IMR-90 (cell line): ENCODE data around the gene BRD3. TPM values are rescaled to one million over a fixed set of nuclear protein-coding genes. Genes with fewer than 3 reads are reported as not detected.

Experiments
- ATAC-seq: fragments of 200-7000 bp; cut with Tn5 transposase; 2 replicates; pipeline ENCODE4 v1.9.1; 2020; ENCODE audit warnings: low read depth, mild to moderate bottlenecking, moderate library complexity
- BruUV-seq: library from RNA; stranded (reverse); fragments of 400-500 nt; replicated peaks from 2 replicates; lab custom pipeline; 2021; lab: Mats Ljungman, UMichigan
- CTCF ChIA-PET: fragments of 300-600 bp; formaldehyde crosslinking; extraction: SDS; loops from one replicate; lab custom pipeline; 2021; ENCODE audit warnings: antibody characterized with exemption; lab: Yijun Ruan, JAX
- POLR2A ChIA-PET: fragments of 300-600 bp; sonication (Branson Sonifier 250); formaldehyde crosslinking; loops from one replicate; lab custom pipeline; 2022; ENCODE audit warnings: antibody characterized with exemption; ENCODE audit not compliant: unreplicated experiment; lab: Charles Lee
- DNase-seq: peaks from one replicate; pipeline ENCODE4 v3.0.0; 2013
- H2AFZ ChIP-seq: replicated peaks from 2 replicates; pipeline ENCODE3; 2013; ENCODE audit warnings: low read length, mild to moderate bottlenecking; ENCODE audit not compliant: poor library complexity
- H2AK5ac ChIP-seq: 2 replicates; pipeline ENCODE4 v1.6.1; 2013; ENCODE audit warnings: low read depth, low read length, inconsistent platforms
- H2AK9ac ChIP-seq: replicated peaks from 2 replicates; pipeline ENCODE3; 2013; ENCODE audit warnings: mild to moderate bottlenecking, low read depth, low read length, moderate library complexity; ENCODE audit not compliant: poor library complexity
- H2BK120ac ChIP-seq: 2 replicates; pipeline ENCODE4 v1.6.1; 2013; ENCODE audit warnings: low read depth, low read length, inconsistent platforms
- H2BK15ac ChIP-seq: 3 replicates; pipeline ENCODE4 v1.6.1; 2013; ENCODE audit warnings: low read depth, low read length, inconsistent platforms
- H2BK20ac ChIP-seq: 2 replicates; pipeline ENCODE4 v1.6.1; 2013; ENCODE audit warnings: low read depth, mild to moderate bottlenecking, inconsistent platforms, low read length, moderate library complexity
- H2BK5ac ChIP-seq: 2 replicates; pipeline ENCODE4 v1.6.1; 2013; ENCODE audit warnings: mild to moderate bottlenecking, low read depth, low read length, inconsistent platforms; ENCODE audit not compliant: poor library complexity, severe bottlenecking
- H3K14ac ChIP-seq: replicated peaks from 2 replicates; pipeline ENCODE4 v1.6.1; 2013; ENCODE audit warnings: low read depth, low read length, inconsistent platforms
- H3K18ac ChIP-seq: 2 replicates; pipeline ENCODE4 v1.6.1; 2013; ENCODE audit warnings: low read depth, low read length, control low read depth
- H3K23ac ChIP-seq: 2 replicates; pipeline ENCODE4 v1.6.1; 2013; ENCODE audit warnings: low read depth, low read length, inconsistent platforms
- H3K27ac ChIP-seq: 2 replicates; pipeline ENCODE4 v1.5.1; 2013; ENCODE audit warnings: mild to moderate bottlenecking, control low read depth, low read length; ENCODE audit not compliant: insufficient read depth
- H3K27me3 ChIP-seq: 2 replicates; pipeline ENCODE4 v1.6.1; 2013; ENCODE audit warnings: low read length; ENCODE audit not compliant: control insufficient read depth, insufficient read depth
- H3K36me3 ChIP-seq: 2 replicates; pipeline ENCODE4 v1.6.1; 2013; ENCODE audit warnings: low read length, mixed read lengths; ENCODE audit not compliant: control insufficient read depth, insufficient read depth
- H3K4ac ChIP-seq: 2 replicates; pipeline ENCODE4 v1.6.1; 2013; ENCODE audit warnings: low read depth, low read length, inconsistent platforms
- H3K4me1 ChIP-seq: 2 replicates; pipeline ENCODE4 v1.6.1; 2013; ENCODE audit warnings: low read length, mixed read lengths; ENCODE audit not compliant: control insufficient read depth, insufficient read depth
- H3K4me2 ChIP-seq: 2 replicates; pipeline ENCODE4 v1.6.1; 2013; ENCODE audit warnings: low read depth, mild to moderate bottlenecking, control low read depth, low read length, moderate library complexity
- H3K4me3 ChIP-seq: 2 replicates; pipeline ENCODE4 v1.5.1; 2013; ENCODE audit warnings: low read depth, mild to moderate bottlenecking, control low read depth, low read length, moderate library complexity; ENCODE audit not compliant: insufficient read depth
- H3K56ac ChIP-seq: 2 replicates; pipeline ENCODE4 v1.6.1; 2013; ENCODE audit warnings: low read length, inconsistent platforms; ENCODE audit not compliant: insufficient read depth; ENCODE audit errors: extremely low read depth
- H3K79me1 ChIP-seq, 2 experiments: 2 replicates each; pipeline ENCODE4 v1.6.1; 2013; ENCODE audit warnings: low read length in 2 of 2, inconsistent platforms in 1 of 2, low read depth in 1 of 2
- H3K9ac ChIP-seq: 2 replicates; pipeline ENCODE4 v1.6.1; 2013; ENCODE audit warnings: low read depth, low read length, control low read depth
- H3K9me1 ChIP-seq: 2 replicates; pipeline ENCODE4 v1.6.1; 2013; ENCODE audit warnings: low read length, inconsistent platforms; ENCODE audit not compliant: insufficient read depth
- H3K9me3 ChIP-seq: 2 replicates; pipeline ENCODE4 v1.6.1; 2013; ENCODE audit warnings: low read length; ENCODE audit not compliant: control insufficient read depth, insufficient read depth
- H4K20me1 ChIP-seq: 2 replicates; pipeline ENCODE4 v1.6.1; 2013; ENCODE audit warnings: low read length, inconsistent platforms; ENCODE audit not compliant: insufficient read depth
- H4K5ac ChIP-seq: 2 replicates; pipeline ENCODE4 v1.6.1; 2013; ENCODE audit warnings: mild to moderate bottlenecking, low read depth, low read length, control low read depth
- H4K8ac ChIP-seq, 2 experiments: 2 replicates each; pipeline ENCODE4 v1.6.1; 2013; ENCODE audit warnings: low read depth in 2 of 2, low read length in 2 of 2, control low read depth in 1 of 2, inconsistent platforms in 1 of 2
- H4K91ac ChIP-seq: 2 replicates; pipeline ENCODE4 v1.6.1; 2013; ENCODE audit warnings: low read depth, low read length, inconsistent platforms; ENCODE audit not compliant: insufficient read depth
- BHLHE40 ChIP-seq: fragments of 150-350 bp; IDR thresholded peaks from 2 replicates; pipeline ENCODE4 v1.6.1; 2016; ENCODE audit warnings: mild to moderate bottlenecking, low read depth, low read length
- CTCF ChIP-seq: conservative IDR thresholded peaks from 2 replicates; pipeline ENCODE4 v1.5.1; 2012; ENCODE audit warnings: mild to moderate bottlenecking, low read depth, low read length, improper control_type of control experiment
- FOS ChIP-seq: fragments of 150-350 bp; IDR thresholded peaks from 2 replicates; pipeline ENCODE4 v1.6.1; 2016; ENCODE audit warnings: low read depth, low read length
- MAZ ChIP-seq: IDR thresholded peaks from 2 replicates; pipeline ENCODE4 v1.6.1; 2012; ENCODE audit warnings: low read depth, mild to moderate bottlenecking, low read length, improper control_type of control experiment, moderate library complexity, borderline replicate concordance
- NFE2L2 ChIP-seq: fragments of 150-350 bp; IDR thresholded peaks from 2 replicates; pipeline ENCODE4 v1.6.1; 2016; ENCODE audit warnings: low read depth, mild to moderate bottlenecking, low read length
- RFX5 ChIP-seq: IDR thresholded peaks from 2 replicates; pipeline ENCODE4 v1.8.0; 2012; ENCODE audit warnings: low read depth, mild to moderate bottlenecking, low read length, moderate library complexity
- WGBS, 2 experiments: methylation state at CpG; one replicate each; pipeline versions ENCODE4 v1.1.5 to v1.1.7; 2013; ENCODE audit warnings: missing lambda C conversion rate in 2 of 2; ENCODE audit not compliant: insufficient read length in 1 of 2; ENCODE audit errors: extremely low coverage in 2 of 2; 5-methylcytosine and 5-hydroxymethylcytosine counted together
- dilution Hi-C: fragments of 300-500 bp; cut with HindIII; formaldehyde crosslinking; loops from one replicate; pipeline ENCODE4 v1.14.3; 2018; ENCODE audit warnings: low sequenced_read_pairs; ENCODE audit not compliant: unreplicated experiment
- in situ Hi-C: fragments of 300-500 bp; cut with MboI; formaldehyde crosslinking; loops from 3 replicates; pipeline ENCODE4 v1.14.3; 2019; ENCODE audit warnings: low sequenced_read_pairs, inconsistent platforms, mixed read lengths
- intact Hi-C: fragments of 100-400 bp; cut with micrococcal nuclease; formaldehyde crosslinking; loops from 2 replicates; pipeline ENCODE4 v1.10.0; 2022
- polyA plus RNA-seq, 3 experiments: library from polyadenylated mRNA; depleted of rRNA; stranded (reverse); fragments of >200 nt; gene quantifications; 2 replicates each; pipeline ENCODE4 v1.2.3, GENCODE V29; 2012; ENCODE audit warnings: low replicate concordance in 1 of 3
- total RNA-seq: library from RNA; depleted of rRNA; stranded (reverse); fragments of >200 nt; gene quantifications from 2 replicates; pipeline ENCODE4 v1.2.3, GENCODE V29; 2012

BRD3 gene
- total and polyA plus RNA-seq, 2 of the 4 experiments (the other 2 are of a cell fraction): 2.2 to 7.1 TPM

- no peak overlapping the region for H2BK20ac ChIP-seq
- ChIA-PET POLR2A (no interaction called here), CTCF (no interaction called here)
- in situ Hi-C loops: no loop called here
- DNase-seq (no peak), ATAC-seq (no peak)
- no peak overlapping the region for H2BK120ac ChIP-seq
- H3K9me1 ChIP-seq: peaks cover 2% of the 10 kb centered on the region; the same call in 1 of the 2 replicates
- H4K91ac ChIP-seq: no peak overlapping the region
- H4K20me1 ChIP-seq: no peaks in the 10 kb centered on the region
- dilution Hi-C loops: no loop called here
- H3K4me3 ChIP-seq: no peak overlapping the region
- H4K5ac ChIP-seq: no peak overlapping the region
- no peak overlapping the region for H3K9ac ChIP-seq
- H3K27me3 ChIP-seq: no peaks in the 10 kb centered on the region
- no peak overlapping the region for H3K27ac ChIP-seq
- no peak overlapping the region for H3K4me2 ChIP-seq
- H3K4ac ChIP-seq: no peak overlapping the region
- no TSS peak for BruUV-seq
- peaks cover 0 to 19% of the 10 kb centered on the region in 2 experiments for H3K79me1 ChIP-seq
- no peak overlapping the region for H2AK5ac ChIP-seq
- H2BK5ac ChIP-seq: no peak overlapping the region
- TF ChIP-seq CTCF (no peak), NFE2L2 (no peak), BHLHE40 (no peak), FOS (no peak), MAZ (no peak), RFX5 (no peak)
- H2AK9ac ChIP-seq: no peak overlapping the region
- H3K14ac ChIP-seq: no peak overlapping the region
- no peak overlapping the region for H4K8ac ChIP-seq
- no peak overlapping the region for H2BK15ac ChIP-seq
- intact Hi-C loops: no loop called here
- H2AFZ ChIP-seq: no peak overlapping the region
- peaks cover 31% of the 10 kb centered on the region for H3K36me3 ChIP-seq
- H3K9me3 ChIP-seq: no peaks in the 10 kb centered on the region
- H3K56ac ChIP-seq: no peak overlapping the region
- H3K23ac ChIP-seq: no peak overlapping the region
- WGBS, 2 experiments: 97 to 100% methylated on average over 1 to 7 of the region's 9 CpGs
- peaks cover 3% of the 10 kb centered on the region; the same call in 1 of the 2 replicates for H3K4me1 ChIP-seq
- no peak overlapping the region for H3K18ac ChIP-seq
These were observed 39.8 kb downstream of the BRD3 start for GRCh38 chr9:134028076-134028475.
